ENCODE data around the gene CNTNAP2. TPM values are rescaled to one million over a fixed set of nuclear protein-coding genes. Genes with fewer than 3 reads are reported as not detected.
"Not testable (repeated sequence)": the region's sequence is repeated elsewhere in the genome, so short reads cannot be mapped to it uniquely, and the experiment has no call there.

CNTNAP2 gene
- total RNA-seq, 2 donors from 2014 or later, result not detected

DNA sequence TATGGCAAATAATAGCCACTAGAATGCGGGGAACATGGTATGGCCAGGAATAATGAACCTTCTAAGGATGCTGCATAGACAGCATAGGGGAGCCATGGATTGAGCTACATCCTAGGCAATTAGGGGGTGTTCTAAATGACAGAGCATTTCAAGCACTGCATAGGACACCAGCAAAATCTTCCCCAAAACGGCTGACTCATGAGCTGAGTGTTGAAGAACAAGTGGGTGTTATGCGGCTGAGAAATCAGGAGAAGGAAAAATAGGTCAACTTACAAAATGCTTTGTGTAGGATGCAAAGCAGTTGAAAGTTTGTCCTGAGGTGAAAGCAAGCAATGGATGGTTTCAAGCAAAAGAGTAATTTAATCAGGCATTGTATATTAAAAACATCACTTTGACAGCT, 1450.4 kb downstream of the CNTNAP2 start:
- no peak overlapping the region for H3K27ac Mint-ChIP-seq
- H3K27me3 Mint-ChIP-seq, result no peaks in the 10 kb centered on the region
- ATAC-seq, result no peak
- DNase-seq (ENCODE audit: low spot score), result no peak
- no peaks in the 10 kb centered on the region for H3K4me1 Mint-ChIP-seq (ENCODE audit: low read depth in 2 of 2)
- H3K4me3 Mint-ChIP-seq, result no peak overlapping the region
- H3K36me3 Mint-ChIP-seq, result no peaks in the 10 kb centered on the region
- peaks cover 6% of the 10 kb centered on the region for H3K9me3 Mint-ChIP-seq

DNA sequence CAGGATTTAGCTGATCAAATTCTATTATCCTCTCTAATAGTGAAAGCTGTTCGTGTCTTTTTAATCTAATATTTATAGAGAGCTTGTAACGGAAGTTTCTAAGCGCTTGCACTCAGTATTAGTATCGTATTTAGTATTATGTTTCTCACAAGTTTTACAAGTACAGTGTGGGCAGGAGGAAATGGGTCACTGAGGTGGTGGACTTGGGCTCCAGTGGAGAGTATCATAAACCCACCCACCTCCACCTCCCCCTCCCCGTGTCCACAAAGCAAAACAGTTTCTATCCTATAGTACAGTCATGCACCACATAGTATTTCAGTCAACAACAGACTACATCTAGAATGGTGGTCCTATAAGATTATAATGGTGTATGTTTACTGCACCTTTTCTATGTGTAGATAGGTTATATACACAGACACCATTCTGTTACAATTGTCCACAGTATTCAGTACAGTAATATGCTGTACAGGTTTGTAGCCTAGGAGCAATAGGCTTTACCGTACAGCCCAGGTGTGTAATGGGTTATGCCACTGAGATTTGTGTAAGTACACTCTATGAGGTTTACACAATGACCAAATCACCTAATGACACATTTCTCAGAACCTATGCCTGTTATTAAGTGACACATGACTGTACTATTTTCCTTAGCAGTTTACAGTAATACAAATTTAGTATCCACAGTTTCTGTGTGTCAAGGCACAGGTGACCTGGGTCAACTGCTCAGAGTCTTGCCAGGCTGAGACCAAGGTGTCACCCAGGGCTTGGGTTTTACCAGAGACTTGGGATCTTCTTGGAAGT, 1452.7 kb downstream of the CNTNAP2 start:
- Mint-ChIP-seq H3K4me3 (no peak overlapping the region), H3K36me3 (no peaks in the 10 kb centered on the region), H3K9me3 (peaks cover 6% of the 10 kb centered on the region), H3K27ac (no peak overlapping the region), H3K27me3 (no peaks in the 10 kb centered on the region), H3K4me1 (ENCODE audit: low read depth in 2 of 2) (no peaks in the 10 kb centered on the region)
- DNase-seq (ENCODE audit: low spot score) (no peak), ATAC-seq (no peak)

DNA sequence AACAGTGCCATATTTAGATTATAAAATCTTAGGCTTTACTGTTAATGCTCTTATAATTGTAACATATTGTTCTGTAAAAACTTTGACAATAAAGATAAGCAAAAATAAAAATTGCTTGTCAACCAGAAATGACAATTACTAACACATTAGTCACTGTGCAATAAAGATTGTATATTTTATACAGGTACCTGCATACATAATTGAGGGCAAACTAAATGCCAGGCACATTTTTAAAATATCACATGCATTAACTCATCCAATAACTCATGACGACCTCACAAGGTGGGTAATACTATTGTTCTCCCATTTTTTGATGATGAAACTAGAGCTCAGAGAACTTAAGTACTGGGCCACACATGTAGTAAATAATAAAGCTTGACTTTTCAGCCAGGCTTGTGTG, 1453.8 kb downstream of the CNTNAP2 start:
- Mint-ChIP-seq H3K27ac (no peak overlapping the region), H3K27me3 (no peaks in the 10 kb centered on the region), H3K4me3 (no peak overlapping the region), H3K36me3 (no peaks in the 10 kb centered on the region), H3K9me3 (peaks cover 11% of the 10 kb centered on the region), H3K4me1 (ENCODE audit: low read depth in 2 of 2) (peaks cover 0 to 3% of the 10 kb centered on the region in 2 donors)
- ATAC-seq, result no peak
- no peak for DNase-seq (ENCODE audit: low spot score)

DNA sequence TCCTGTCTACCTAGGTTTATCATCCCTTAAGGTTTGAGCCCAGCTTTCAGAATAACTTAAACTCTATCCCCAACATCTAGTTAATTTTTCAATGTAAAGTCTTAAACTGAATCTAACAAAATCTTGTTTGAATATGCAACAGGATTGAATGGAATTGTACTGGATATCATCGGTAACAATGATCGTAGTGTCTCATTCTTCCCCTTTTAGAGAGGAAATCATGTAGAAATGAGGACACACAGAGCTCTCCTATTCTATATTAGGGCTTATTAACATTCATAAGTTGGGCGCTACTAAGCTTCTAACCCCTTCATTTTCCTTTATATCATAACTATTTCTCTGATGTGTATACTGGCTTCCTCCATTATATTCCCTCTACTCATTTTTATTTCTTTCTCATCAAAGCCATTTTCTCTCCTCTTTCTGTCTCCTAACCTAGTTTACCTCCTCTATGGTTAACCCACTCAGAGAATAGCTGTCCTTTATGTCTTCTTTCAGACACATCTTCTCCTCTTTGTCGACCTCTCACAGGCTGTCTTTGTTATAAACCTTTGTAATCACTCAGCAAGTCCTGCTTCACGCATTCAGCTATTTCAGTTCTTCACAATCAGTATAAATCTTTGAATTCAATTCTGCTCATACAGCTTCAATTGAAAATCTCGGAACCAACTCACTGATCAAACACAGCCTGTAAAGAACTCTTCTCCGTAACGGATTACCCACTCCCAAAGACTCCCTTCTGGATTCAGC, 1455.0 kb downstream of the CNTNAP2 start:
- H3K36me3 Mint-ChIP-seq, result no peaks in the 10 kb centered on the region
- ATAC-seq, result no peak
- peaks cover 11% of the 10 kb centered on the region for H3K9me3 Mint-ChIP-seq
- no peak overlapping the region for H3K4me3 Mint-ChIP-seq
- DNase-seq (ENCODE audit: low spot score), result no peak
- no peaks in the 10 kb centered on the region for H3K27me3 Mint-ChIP-seq
- peaks cover 0 to 3% of the 10 kb centered on the region in 2 donors for H3K4me1 Mint-ChIP-seq (ENCODE audit: low read depth in 2 of 2)
- no peak overlapping the region for H3K27ac Mint-ChIP-seq

DNA sequence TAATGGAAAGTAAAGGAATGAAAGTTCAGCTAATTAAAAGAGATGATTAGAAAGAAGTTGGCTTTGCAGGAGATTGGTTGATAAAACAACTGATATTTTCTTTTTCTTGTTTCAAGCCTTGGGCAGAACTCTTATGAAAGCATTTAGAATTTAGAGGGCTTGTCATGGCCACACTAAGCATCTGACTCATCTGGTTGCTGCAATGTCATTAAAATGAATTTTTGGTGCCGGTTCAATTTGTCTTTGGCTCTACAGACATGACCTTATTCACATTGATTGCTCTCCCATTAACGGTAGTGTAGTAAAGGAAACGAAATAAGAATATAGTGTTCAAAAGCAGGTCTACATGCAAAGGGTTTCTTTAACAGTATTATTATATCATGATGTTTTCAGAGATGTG, 1461.6 kb downstream of the CNTNAP2 start:
- Mint-ChIP-seq H3K9me3 (peaks cover 5% of the 10 kb centered on the region), H3K36me3 (no peaks in the 10 kb centered on the region), H3K27me3 (no peaks in the 10 kb centered on the region), H3K4me3 (no peak overlapping the region), H3K4me1 (ENCODE audit: low read depth in 2 of 2) (peaks cover 0 to 3% of the 10 kb centered on the region in 2 donors), H3K27ac (no peak overlapping the region)
- DNase-seq (ENCODE audit: low spot score) (no peak), ATAC-seq (no peak)

DNA sequence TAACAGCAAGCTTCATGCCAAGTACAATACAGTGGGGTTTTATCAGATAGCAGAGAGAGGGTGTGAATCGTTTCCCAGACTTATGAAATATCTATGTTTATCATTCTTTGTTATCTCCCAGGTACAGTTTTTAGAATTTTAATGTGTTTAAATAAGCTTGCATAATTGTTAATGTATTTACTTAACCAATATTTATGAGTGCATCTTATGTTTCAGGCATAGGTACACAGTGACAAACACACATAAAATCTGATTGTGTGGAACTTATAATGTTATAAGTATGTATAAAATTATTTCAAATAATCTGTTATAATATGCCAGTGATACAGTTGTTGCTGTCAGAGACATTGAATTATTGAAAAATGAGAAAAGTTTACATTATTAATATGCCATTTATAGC, 1462.5 kb downstream of the CNTNAP2 start:
- DNase-seq (ENCODE audit: low spot score) (no peak), ATAC-seq (no peak)
- Mint-ChIP-seq H3K27ac (no peak overlapping the region), H3K36me3 (no peaks in the 10 kb centered on the region), H3K27me3 (no peaks in the 10 kb centered on the region), H3K4me3 (no peak overlapping the region), H3K4me1 (ENCODE audit: low read depth in 2 of 2) (peaks cover 0 to 3% of the 10 kb centered on the region in 2 donors), H3K9me3 (peaks cover 5% of the 10 kb centered on the region)

DNA sequence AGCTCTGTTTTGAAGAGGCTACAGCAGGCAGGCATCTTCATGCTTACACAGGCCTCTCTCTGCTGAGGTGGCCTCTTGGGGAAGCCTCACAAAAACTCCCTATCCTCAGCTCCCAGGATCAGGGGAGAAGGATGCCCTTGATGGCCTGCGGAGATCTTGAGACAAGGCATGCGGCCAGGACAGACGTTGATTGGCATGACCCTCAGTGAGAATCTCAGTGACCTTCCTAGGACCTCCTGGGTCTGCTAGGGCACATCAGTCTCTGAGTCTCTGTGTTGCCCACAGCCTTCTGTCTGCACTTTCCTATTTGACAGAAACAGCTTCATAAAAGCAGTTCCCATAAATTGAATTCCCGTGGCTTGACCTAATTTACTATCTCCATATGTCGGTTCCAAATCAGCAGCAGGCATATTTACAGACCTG, 1468.2 kb downstream of the CNTNAP2 start:
- ATAC-seq, result no peak
- H3K27me3 Mint-ChIP-seq, result no peaks in the 10 kb centered on the region
- DNase-seq (ENCODE audit: low spot score), result no peak
- no peak overlapping the region for H3K27ac Mint-ChIP-seq
- H3K4me1 Mint-ChIP-seq (ENCODE audit: low read depth in 2 of 2), result no peaks in the 10 kb centered on the region
- no peak overlapping the region for H3K4me3 Mint-ChIP-seq
- no peaks in the 10 kb centered on the region for H3K36me3 Mint-ChIP-seq
- H3K9me3 Mint-ChIP-seq, result peaks cover 7% of the 10 kb centered on the region

DNA sequence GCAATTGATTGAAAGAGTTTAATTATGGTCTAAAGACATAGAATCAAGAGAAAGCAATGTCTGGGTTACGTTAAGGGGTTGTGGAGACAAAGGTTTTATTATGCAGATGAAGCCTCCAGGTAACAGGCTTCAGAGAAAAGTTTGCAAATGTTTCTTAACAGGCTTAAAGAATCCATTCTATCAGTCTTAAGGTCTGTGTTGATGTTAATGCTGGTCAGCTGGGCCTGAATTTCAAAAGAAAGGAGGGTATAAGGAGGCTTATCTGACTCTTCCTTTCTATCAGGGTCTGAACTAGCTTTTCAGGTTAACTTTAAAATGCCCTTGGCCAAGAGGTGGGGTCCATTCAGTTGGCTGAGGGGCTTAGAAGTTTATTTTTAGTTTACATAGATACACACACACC, 1469.5 kb downstream of the CNTNAP2 start:
- Mint-ChIP-seq H3K4me1 (ENCODE audit: low read depth in 2 of 2) (no peaks in the 10 kb centered on the region), H3K36me3 (no peaks in the 10 kb centered on the region), H3K9me3 (peaks cover 11% of the 10 kb centered on the region), H3K4me3 (no peak overlapping the region), H3K27me3 (no peaks in the 10 kb centered on the region), H3K27ac (no peak overlapping the region)
- no peak for ATAC-seq
- DNase-seq (ENCODE audit: low spot score), result no peak

DNA sequence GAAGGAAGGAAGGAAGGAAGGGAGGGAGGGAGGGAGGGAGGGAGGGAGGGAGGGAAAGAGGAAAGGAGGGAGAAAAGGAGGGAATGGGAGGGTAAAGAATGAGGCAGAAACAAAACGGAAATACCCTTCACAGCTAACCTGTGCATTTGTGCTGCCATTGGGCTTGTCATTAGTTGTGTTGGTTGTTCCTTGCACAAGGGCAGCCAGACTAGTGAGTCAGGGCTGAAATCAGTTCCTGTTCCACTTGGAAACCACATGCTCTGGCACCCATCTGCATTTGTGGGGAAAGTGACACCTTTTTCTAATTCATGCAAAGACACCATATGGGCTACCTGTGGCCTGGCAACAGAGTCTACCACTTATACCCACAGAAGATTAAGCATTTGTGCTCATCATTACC, 1469.9 kb downstream of the CNTNAP2 start:
- no peak for ATAC-seq
- Mint-ChIP-seq H3K4me3 (no peak overlapping the region), H3K9me3 (peaks cover 11% of the 10 kb centered on the region), H3K27ac (no peak overlapping the region), H3K4me1 (ENCODE audit: low read depth in 2 of 2) (no peaks in the 10 kb centered on the region), H3K36me3 (no peaks in the 10 kb centered on the region), H3K27me3 (no peaks in the 10 kb centered on the region)
- no peak for DNase-seq (ENCODE audit: low spot score)

DNA sequence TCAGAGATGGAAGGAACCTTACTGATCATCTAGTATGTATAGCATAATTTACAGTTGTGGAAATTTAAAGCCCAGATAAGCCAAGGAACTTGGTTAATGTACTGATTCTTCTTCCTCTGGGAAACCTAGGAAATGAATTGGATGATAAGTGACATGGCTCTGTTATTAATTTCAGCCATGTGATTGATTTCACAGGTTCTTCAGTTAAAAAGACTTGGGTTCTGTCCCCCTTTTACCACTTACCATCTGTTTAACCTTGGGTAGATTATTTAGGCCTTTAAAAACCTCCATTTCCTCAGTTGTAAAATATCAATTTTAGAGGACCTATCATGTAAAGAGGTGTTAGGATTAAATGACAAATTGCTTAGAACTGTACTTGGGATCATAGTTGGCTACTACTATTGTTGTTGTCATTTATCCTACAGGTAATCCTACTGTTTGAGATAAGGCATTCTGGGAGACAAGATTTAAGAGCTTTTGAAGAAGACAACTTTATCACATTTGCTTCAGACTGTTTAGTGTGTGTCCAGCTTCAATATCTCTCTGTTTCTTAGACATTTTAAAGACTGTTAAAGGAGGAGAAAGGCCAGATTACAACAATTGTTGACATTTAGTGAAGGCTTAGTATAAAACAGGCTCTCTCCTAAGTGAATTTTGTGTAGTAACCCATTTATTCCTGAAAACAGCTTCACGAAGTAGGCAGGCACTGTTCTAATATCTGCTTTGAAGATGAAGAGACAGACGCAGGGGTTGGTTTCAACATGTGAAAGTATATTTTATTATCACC, 1476.9 kb downstream of the CNTNAP2 start:
- no peaks in the 10 kb centered on the region for H3K4me1 Mint-ChIP-seq (ENCODE audit: low read depth in 2 of 2)
- H3K9me3 Mint-ChIP-seq, result peaks cover 22% of the 10 kb centered on the region

DNA sequence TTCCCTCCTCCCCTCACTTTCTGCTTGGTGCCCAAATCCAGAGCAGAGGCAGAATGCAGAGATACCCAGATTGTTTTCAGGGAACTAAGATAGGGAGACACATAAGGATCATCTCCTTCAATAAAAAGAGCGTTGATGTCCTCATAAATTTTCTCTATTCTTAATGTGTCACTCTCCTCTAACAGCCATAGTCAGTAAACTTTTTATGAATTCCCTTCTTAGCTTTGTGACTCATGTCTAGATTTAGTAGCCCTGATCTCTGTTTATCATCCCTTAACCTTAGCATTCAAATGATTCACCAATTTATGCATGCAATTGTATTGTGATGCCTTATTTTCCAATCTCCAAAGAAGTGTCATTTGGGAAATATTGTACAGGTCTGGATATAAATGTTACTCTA, 1478.4 kb downstream of the CNTNAP2 start:
- ATAC-seq (no peak), DNase-seq (ENCODE audit: low spot score) (no peak)
- Mint-ChIP-seq H3K36me3 (peaks cover 8% of the 10 kb centered on the region), H3K9me3 (peaks cover 26% of the 10 kb centered on the region), H3K27ac (no peak overlapping the region), H3K4me3 (no peak overlapping the region), H3K27me3 (no peaks in the 10 kb centered on the region), H3K4me1 (ENCODE audit: low read depth in 2 of 2) (no peaks in the 10 kb centered on the region)

More for the DNA sequence above, 1476.9 kb downstream of the CNTNAP2 start:
- no peak for DNase-seq (ENCODE audit: low spot score)
- Mint-ChIP-seq H3K27me3 (no peaks in the 10 kb centered on the region), H3K27ac (no peak overlapping the region), H3K4me3 (no peak overlapping the region), H3K36me3 (peaks cover 4% of the 10 kb centered on the region)
- no peak for ATAC-seq

DNA sequence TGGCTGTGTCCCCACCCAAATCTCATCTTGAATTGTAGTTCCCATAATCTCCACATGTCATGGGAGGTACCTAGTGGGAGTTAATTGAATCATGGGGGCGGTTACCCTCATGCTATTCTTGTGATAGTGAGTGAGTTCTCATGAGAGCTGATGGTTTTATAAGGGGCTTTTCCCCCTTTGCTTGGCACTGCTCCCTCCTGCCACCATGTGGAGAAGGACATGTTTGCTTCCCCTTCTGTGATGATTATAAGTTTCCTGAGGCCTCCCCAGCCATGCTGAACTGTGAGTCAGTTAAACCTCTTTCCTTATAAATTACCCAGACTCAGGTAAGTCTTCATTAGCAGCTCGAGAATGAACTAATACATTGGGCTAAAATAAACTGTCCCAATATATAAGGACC, 1482.1 kb downstream of the CNTNAP2 start:
- not testable (repeated sequence) for ATAC-seq; H3K36me3 Mint-ChIP-seq; H3K4me1 Mint-ChIP-seq (ENCODE audit: low read depth in 2 of 2); DNase-seq (ENCODE audit: low spot score); H3K27me3 Mint-ChIP-seq; H3K27ac Mint-ChIP-seq; H3K4me3 Mint-ChIP-seq
- H3K9me3 Mint-ChIP-seq, result peaks cover 19% of the 10 kb centered on the region

DNA sequence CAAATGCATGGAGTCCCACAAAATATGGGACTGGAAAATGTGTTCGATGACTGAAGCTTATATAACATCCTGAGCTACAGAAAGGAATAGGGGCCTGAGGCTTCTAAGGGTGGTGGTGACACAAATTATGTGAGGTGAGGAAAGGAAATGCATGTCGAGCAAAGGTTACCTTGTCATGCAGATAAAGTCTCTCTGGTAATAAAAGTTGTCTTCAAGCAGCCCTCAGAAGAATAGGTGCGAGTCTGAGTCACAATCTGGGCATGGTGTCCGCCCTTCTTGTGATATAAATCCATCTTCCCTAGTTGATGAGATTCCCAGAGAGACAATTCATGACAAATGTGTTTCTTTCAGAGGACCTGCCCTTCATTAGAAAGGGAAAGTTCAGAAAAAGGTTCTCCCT, 1488.7 kb downstream of the CNTNAP2 start:
- no peaks in the 10 kb centered on the region for H3K27me3 Mint-ChIP-seq

More for the DNA sequence above, 1488.7 kb downstream of the CNTNAP2 start:
- no peak for ATAC-seq
- Mint-ChIP-seq H3K4me1 (ENCODE audit: low read depth in 2 of 2) (no peaks in the 10 kb centered on the region), H3K27ac (no peak overlapping the region), H3K9me3 (peaks cover 7% of the 10 kb centered on the region), H3K36me3 (no peaks in the 10 kb centered on the region), H3K4me3 (no peak overlapping the region)
- no peak for DNase-seq (ENCODE audit: low spot score)
